ENCODE data around the gene NHLRC4. TPM values are rescaled to one million over a fixed set of nuclear protein-coding genes. Genes with fewer than 3 reads are reported as not detected.

The NHLRC4 gene, protein sequence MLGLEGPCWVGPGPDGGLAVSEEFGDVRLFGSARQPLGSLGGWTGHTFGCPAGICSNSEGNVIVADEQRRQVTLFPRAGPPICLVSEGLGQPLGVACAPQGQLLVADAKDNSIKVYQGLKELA
- total RNA-seq: 0.35 and 0.51 TPM in 2 replicates

DNA sequence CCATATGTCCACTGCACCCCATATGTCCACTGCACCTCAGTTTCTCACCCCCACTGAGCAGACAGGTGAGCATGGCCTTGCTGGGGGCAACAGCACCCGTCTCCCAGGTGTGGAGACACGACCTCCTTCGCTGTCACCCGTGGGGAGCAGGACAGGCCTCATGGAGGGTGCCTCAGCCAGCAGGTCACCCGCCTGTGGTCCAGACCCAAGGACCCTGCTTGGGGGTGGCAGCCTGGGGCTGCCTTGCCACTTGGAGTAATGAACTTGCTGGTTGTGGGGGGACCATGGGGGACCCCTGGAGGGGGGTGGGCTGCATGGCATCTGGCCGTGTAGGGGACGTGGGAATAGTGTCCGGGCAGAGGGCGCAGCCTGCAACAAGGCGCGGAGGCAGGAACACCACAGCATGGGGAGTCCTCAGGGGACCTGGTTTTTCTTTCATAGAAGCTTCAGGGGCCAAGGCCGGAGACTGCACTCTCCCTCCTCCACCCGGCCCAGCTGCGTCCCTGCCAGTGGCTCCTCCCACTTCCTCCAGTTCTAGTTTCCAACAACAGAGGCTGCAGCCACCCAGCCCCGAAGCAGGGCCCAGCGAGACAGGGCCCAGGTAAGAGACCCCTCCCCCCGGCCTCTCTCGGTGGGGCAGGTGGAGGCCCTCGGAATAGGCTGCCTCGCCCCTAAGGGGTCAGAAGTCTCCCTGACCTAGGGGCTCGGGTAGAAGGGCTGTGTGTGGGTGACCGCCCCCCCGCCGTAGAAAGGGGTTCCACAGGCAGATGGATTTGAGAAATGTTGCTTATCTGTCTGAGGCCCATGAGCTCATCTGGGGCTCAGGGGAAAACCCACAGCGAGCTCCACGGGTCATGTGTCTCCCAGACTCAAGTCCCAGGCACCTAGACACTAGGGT, at the start of gene NHLRC4:
NHLRC4 (plus strand) TSS at position 531 of the 898 bp plus-strand sequence. CDS start 1,043 bp downstream, outside the sequence.
- TF ChIP-seq, protein P1, sequence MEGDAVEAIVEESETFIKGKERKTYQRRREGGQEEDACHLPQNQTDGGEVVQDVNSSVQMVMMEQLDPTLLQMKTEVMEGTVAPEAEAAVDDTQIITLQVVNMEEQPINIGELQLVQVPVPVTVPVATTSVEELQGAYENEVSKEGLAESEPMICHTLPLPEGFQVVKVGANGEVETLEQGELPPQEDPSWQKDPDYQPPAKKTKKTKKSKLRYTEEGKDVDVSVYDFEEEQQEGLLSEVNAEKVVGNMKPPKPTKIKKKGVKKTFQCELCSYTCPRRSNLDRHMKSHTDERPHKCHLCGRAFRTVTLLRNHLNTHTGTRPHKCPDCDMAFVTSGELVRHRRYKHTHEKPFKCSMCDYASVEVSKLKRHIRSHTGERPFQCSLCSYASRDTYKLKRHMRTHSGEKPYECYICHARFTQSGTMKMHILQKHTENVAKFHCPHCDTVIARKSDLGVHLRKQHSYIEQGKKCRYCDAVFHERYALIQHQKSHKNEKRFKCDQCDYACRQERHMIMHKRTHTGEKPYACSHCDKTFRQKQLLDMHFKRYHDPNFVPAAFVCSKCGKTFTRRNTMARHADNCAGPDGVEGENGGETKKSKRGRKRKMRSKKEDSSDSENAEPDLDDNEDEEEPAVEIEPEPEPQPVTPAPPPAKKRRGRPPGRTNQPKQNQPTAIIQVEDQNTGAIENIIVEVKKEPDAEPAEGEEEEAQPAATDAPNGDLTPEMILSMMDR (conservative IDR thresholded peaks at IDR 0.05; ENCODE audit: low read depth, low read length): no peak
- no peak for DNase-seq (ENCODE audit: low read depth)
- no peak within 1 kb of the TSS for H3K4me3 ChIP-seq (ENCODE audit: low read depth, low read length)

DNA sequence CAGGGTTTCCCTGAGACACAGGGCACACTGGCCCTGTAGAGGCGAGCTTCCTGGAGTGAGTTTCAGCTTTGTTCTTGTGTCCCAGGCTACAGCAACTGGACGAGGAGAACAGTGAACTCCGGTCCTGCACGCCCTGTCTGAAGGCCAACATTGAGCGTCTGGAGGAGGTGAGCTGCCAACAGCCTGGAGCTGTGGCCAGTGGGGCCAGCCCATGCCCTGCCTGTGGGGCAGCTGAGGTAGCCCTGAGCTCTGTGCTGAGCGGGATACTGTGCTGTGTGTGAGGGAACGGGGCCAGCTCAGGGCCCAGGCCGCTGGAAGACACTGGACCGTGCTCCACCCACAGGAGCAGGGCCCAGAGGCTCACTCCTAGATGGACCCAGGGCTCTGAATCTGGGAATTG, 47.9 kb upstream of the NHLRC4 start:
- H3K4me3 ChIP-seq (ENCODE audit: low read depth, low read length): no peak overlapping the region
- TF ChIP-seq, protein P1 (conservative IDR thresholded peaks at IDR 0.05; ENCODE audit: low read depth, low read length): no peak
- no peak for DNase-seq (ENCODE audit: low read depth)

DNA sequence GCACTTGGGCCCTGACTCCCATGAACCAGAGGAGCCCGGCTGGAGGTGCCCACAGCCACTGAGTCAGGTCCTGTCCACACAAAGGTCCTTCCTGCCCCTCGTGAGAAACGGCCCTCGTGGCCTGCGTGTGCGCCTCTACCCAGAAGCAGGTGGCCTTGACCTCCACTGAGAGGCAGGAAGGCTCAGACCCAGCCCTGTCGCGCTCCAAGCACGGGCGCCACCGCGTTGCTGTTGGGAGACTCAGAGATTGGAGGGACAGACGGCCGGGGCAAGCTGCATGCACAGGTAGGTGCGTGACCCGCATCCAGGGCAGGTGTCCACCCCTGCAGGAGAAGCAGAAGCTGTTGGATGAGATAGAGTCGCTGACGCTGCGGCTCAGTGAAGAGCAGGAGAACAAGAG, 47.4 kb upstream of the NHLRC4 start:
- no peak for DNase-seq (ENCODE audit: low read depth)
- H3K4me3 ChIP-seq (ENCODE audit: low read depth, low read length): no peak overlapping the region
- TF ChIP-seq, protein P1 (conservative IDR thresholded peaks at IDR 0.05; ENCODE audit: low read depth, low read length): no peak

DNA sequence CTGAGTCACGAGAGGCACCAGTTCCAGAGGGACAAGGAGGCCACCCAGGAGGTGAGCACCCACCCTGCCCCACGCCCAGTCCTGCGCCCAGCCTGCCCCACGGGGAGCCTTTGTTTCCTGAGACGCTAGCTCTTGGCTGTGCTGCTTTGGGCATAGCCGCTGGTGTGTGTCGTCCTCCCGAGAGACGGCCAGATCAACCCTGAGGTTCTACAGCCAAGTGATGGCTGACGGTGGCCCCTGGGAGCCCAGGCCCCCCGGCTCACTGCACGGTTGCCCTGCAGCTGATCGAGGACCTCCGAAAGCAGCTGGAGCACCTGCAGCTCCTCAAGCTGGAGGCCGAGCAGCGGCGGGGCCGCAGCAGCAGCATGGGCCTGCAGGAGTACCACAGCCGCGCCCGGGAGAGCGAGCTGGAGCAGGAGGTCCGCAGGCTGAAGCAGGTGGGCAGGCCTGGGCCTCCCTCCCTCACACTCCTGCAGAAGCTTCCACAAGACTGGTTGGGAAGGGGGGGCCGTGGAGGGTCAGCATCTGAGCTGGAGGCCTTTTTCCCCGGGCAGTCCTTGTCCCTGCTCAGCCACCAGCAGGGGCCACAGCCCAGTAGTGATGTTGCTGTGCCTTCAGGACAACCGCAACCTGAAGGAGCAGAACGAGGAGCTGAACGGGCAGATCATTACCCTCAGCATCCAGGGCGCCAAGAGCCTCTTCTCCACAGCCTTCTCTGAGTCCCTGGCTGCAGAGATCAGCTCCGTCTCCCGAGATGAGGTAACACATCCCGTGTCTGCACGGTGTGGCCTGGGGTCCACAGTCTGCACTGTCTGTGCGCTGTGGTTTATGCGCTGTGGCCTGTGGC, 46.7 kb upstream of the NHLRC4 start:
- TF ChIP-seq, protein P1 (conservative IDR thresholded peaks at IDR 0.05; ENCODE audit: low read depth, low read length): no peak
- DNase-seq (ENCODE audit: low read depth): no peak
- H3K4me3 ChIP-seq (ENCODE audit: low read depth, low read length): no peak overlapping the region

DNA sequence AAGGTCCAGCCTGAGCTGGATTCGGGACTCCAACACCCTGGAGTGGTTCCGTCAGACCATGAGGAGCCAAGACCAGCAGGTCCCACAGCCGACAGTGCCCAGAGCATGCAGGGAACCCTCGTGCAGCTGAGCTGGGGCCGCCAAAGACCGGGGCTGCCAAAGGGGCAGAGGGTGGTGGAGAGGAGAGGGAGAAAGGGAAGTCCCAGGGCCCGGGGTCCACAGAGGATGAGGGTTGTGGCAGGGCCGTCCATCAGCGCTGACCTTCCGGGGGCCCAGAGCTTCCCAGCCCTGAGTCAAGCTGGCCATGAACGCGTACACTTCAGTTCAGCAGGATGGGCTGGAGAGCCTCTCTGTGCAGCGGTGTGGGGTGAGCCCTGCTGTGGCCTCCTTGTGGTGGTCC, 46.0 kb upstream of the NHLRC4 start:
- no peak for DNase-seq (ENCODE audit: low read depth)
- H3K4me3 ChIP-seq (ENCODE audit: low read depth, low read length): no peak overlapping the region
- TF ChIP-seq, protein P1 (conservative IDR thresholded peaks at IDR 0.05; ENCODE audit: low read depth, low read length): no peak

DNA sequence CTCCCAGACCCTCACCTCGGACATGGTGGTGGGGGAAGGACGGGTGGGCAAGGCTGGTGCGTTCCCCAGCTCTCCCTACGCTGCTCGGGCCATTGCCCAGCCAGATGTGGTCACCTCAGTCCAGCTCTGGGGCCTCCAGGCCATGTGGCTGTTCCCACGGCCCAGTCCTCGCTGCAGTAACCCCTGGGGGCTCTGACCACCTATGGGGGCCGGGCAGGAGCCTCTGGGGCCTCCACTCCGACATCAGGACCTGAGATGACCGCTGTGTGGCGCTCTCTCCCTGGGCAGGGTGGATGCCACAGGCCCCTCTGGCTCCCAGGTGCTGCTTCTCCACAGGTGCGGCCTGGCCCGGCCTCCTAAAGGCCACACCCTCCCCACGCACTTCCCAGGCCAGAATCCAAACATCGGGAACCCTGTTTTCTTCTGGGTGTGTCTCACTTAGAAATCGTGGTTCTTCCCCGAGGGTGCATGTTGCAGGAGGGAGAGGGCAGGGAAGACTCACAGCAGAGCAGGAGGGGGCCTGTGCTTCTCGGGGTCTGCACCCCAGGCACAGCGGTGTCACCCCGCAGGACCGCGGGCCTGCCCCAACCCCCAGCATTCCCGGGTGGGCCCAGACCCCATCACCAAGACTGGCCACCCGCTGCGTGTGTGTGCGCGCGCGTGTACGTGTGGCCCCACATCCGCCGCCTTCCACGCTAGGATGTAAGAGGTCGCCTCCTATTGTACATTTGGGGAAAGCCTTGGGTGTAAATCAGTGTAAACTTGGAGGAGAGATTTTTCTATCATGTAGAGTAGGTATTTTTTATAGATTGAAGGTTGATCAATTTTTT, 45.2 kb upstream of the NHLRC4 start:
- no peak overlapping the region for H3K4me3 ChIP-seq (ENCODE audit: low read depth, low read length)
- DNase-seq (ENCODE audit: low read depth): no peak
- TF ChIP-seq, protein P1 (conservative IDR thresholded peaks at IDR 0.05; ENCODE audit: low read depth, low read length): no peak

All from epithelial cell of proximal tubule (primary cell).